HG03159 (cell line): ENCODE data around the gene GNAQ.
"Not testable (repeated sequence)": the region's sequence is repeated elsewhere in the genome, so short reads cannot be mapped to it uniquely, and the experiment has no call there.

ENCODE experiments used
- ATAC-seq: cut with Tn5 transposase; IDR thresholded peaks from one replicate; pipeline ENCODE4 v1.9.1; 2021; ENCODE audit warnings: mild to moderate bottlenecking, moderate library complexity; ENCODE audit not compliant: unreplicated experiment

The GNAQ gene

GRCh38 chr9:77802064-77802463 lies 229.5 kb downstream of the GNAQ start:
- ATAC-seq: no peak

GRCh38 chr9:77800924-77801551 lies 230.6 kb downstream of the GNAQ start:
- no peak for ATAC-seq

- no peak for ATAC-seq
Observed at GRCh38 chr9:77798140-77798539, 233.5 kb downstream of the GNAQ start.

- ATAC-seq: no peak
Observed at GRCh38 chr9:77794985-77795384, 236.6 kb downstream of the GNAQ start.

GRCh38 chr9:77793849-77794248 lies 237.8 kb downstream of the GNAQ start:
- no peak for ATAC-seq

GRCh38 chr9:77789891-77790290 lies 241.7 kb downstream of the GNAQ start:
- ATAC-seq: no peak

- ATAC-seq: no peak
Observed at GRCh38 chr9:77785341-77785740, 246.3 kb downstream of the GNAQ start.

GRCh38 chr9:77783518-77783917 lies 248.1 kb downstream of the GNAQ start:
- ATAC-seq: no peak

GRCh38 chr9:77779010-77779409 lies 252.6 kb downstream of the GNAQ start:
- no peak for ATAC-seq

GRCh38 chr9:77773381-77773780 lies 258.2 kb downstream of the GNAQ start:
- ATAC-seq: no peak

- ATAC-seq: no peak
Observed at GRCh38 chr9:77772646-77773045, 259.0 kb downstream of the GNAQ start.

- ATAC-seq: no peak
Observed at GRCh38 chr9:77771171-77771570, 260.4 kb downstream of the GNAQ start.

- ATAC-seq: no peak
Observed at GRCh38 chr9:77770340-77770739, 261.3 kb downstream of the GNAQ start.

- ATAC-seq: no peak
Observed at GRCh38 chr9:77769246-77769645, 262.4 kb downstream of the GNAQ start.

GRCh38 chr9:77766587-77766986 lies 265.0 kb downstream of the GNAQ start:
- no peak for ATAC-seq

GRCh38 chr9:77765781-77766259 lies 265.8 kb downstream of the GNAQ start:
- no peak for ATAC-seq

GRCh38 chr9:77764894-77765780 lies 266.5 kb downstream of the GNAQ start:
- ATAC-seq: no peak

- ATAC-seq: no peak
Observed at GRCh38 chr9:77763566-77763965, 268.0 kb downstream of the GNAQ start.

GRCh38 chr9:77760919-77761318 lies 270.7 kb downstream of the GNAQ start:
- not testable (repeated sequence) for ATAC-seq

GRCh38 chr9:77759391-77759790 lies 272.2 kb downstream of the GNAQ start:
- no peak for ATAC-seq

- no peak for ATAC-seq
Observed at GRCh38 chr9:77756449-77756848, 275.2 kb downstream of the GNAQ start.

- no peak for ATAC-seq
Observed at GRCh38 chr9:77753180-77753579, 278.4 kb downstream of the GNAQ start.
